Esophagus (tissue), 2 donors: ENCODE data around the gene ARAP2. TPM values are rescaled to one million over a fixed set of nuclear protein-coding genes. Genes with fewer than 3 reads are reported as not detected.

ENCODE experiments used
- H3K27ac ChIP-seq, 2 donors: one replicate each; pipeline ENCODE4 v1.5.1; 2013; ENCODE audit warnings: low read depth in 2 of 2, mild to moderate bottlenecking in 2 of 2, inconsistent platforms in 1 of 2, low read length in 1 of 2, moderate library complexity in 1 of 2
- H3K27me3 ChIP-seq, 2 donors: one replicate each; pipeline ENCODE4 v1.6.1; 2013; ENCODE audit warnings: low read length in 2 of 2, control low read depth in 1 of 2, mild to moderate bottlenecking in 1 of 2; ENCODE audit not compliant: insufficient read depth in 2 of 2, control insufficient read depth in 1 of 2
- H3K36me3 ChIP-seq, 2 donors: one replicate each; pipeline ENCODE4 v1.6.1; 2013; ENCODE audit warnings: low read length in 1 of 2; ENCODE audit not compliant: control insufficient read depth in 2 of 2, insufficient read depth in 2 of 2
- H3K4me1 ChIP-seq, 2 donors: one replicate each; pipeline ENCODE4 v1.6.1; 2013; ENCODE audit warnings: low read length in 1 of 2; ENCODE audit not compliant: control insufficient read depth in 2 of 2, insufficient read depth in 2 of 2
- H3K4me3 ChIP-seq, 2 donors: one replicate each; pipeline ENCODE4 v1.5.1; 2013; ENCODE audit warnings: low read length in 2 of 2, mild to moderate bottlenecking in 2 of 2, low read depth in 1 of 2, moderate library complexity in 1 of 2
- H3K9me3 ChIP-seq, 2 donors: one replicate each; pipeline ENCODE4 v1.6.1; 2013; ENCODE audit warnings: mild to moderate bottlenecking in 2 of 2, low read depth in 1 of 2, low read length in 1 of 2, moderate library complexity in 1 of 2; ENCODE audit not compliant: control insufficient read depth in 2 of 2, insufficient read depth in 1 of 2
- WGBS, 2 donors: extraction: QIAGEN DNeasy Blood & Tissue Kit; methylation state at CpG; one replicate each; pipeline ENCODE4 v1.1.7; 2013; 5-methylcytosine and 5-hydroxymethylcytosine counted together
- polyA plus RNA-seq, 2 donors: library from polyadenylated mRNA; stranded (reverse); fragments of 200-250 nt; gene quantifications; one replicate each; pipeline ENCODE4 v1.2.3, GENCODE V29; 2013
- donor health status: healthy with polysubstance abuse.
- donor health status: Bipolar disorder and iron deficiency.

Gene ARAP2
- polyA plus RNA-seq, 2 donors = 7.4 to 7.5 TPM

DNA sequence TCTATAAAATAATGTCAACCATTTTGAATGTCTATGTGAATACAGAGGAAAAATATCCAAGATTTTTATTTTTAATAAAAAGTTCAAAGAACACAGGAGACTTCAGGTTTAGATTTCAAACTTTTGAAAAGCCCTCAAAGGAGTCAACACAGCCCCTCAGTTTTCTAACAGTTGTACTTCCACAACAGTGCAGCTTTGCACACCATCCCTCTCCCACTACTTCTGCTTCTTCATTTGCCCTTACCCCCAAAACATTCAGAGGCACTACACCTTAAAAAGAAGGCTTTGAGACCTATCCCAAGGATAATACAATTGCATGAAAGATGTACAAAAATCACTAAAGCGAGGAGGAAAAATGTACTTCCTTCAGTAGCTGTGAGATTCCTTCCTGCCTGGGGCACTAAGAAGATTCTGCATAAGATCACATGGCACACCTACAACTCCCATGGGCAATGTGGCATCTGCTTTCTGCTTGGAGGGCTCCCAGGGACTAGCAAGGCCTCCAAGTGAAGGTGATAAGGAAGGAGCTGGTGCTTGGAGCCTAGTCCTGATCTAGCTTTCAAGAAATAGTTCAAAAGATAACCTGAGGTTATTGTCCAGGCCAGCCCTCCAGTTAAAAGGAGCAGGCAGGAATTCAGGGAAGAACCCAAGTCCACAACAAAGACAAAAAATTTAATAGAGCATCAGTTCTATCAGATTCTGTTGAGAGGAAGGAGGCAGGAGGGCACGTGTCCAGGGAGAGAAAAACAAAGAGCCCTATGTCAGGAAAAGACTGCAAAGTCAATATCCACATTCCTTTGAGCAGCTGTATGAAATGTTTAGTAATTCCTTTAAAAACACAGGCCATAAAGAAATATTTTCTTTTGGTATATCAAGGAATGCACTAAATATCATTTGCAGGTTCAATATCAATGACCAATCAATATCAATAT is 19.1 kb downstream of the ARAP2 start:
- H3K9me3 ChIP-seq = no peaks in the 10 kb centered on the region
- 45 to 65% methylated on average over 2 of the region's 2 CpGs for WGBS, 2 donors
- H3K36me3 ChIP-seq = no peaks in the 10 kb centered on the region
- H3K27me3 ChIP-seq = no peaks in the 10 kb centered on the region
- no peak overlapping the region for H3K27ac ChIP-seq
- no peaks in the 10 kb centered on the region for H3K4me1 ChIP-seq
- H3K4me3 ChIP-seq = no peak overlapping the region

DNA sequence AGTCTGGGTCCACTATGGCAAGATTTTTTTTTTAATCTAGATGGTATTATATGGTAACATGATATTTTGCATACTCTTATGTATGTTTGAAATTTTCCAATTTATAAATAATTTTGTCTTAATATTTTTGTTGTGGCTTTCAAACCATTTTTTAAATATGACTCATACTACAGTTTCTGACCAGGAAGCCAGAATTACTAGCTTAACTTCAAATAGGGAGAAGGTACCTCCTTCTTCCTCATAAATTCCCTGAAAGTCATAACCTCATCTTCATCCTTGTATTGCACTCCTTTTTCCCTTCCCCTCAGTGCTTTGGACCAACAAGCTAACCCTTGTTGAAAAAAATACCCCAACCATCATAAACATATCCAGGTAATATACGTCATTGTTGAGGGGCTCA is 21.6 kb downstream of the ARAP2 start:
- WGBS, 2 donors = 81 to 91% methylated on average over 1 of the region's 1 CpG
- no peak overlapping the region for H3K4me3 ChIP-seq
- no peaks in the 10 kb centered on the region for H3K27me3 ChIP-seq
- H3K4me1 ChIP-seq = no peaks in the 10 kb centered on the region
- no peaks in the 10 kb centered on the region for H3K36me3 ChIP-seq
- no peak overlapping the region for H3K27ac ChIP-seq
- H3K9me3 ChIP-seq = no peaks in the 10 kb centered on the region

DNA sequence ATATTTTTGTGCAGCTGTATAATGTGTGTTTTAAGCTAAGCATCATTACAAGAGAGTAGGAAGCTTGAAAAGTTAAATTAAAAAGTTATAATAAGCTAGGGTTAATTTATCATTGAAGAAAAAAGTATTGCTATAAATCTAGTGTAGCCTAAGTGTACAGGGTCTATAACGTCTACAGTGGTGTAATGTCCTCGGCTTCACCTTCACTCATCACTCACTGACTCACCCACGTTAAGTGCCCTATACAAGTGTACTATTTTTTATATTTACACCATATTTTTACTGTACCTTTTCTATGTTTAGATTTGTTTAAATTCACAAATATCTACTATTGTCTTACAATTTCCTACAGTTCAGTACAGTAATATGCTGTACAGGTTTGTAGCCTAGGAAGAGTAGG is 23.5 kb downstream of the ARAP2 start:
- Histone ChIP-seq H3K4me3 (no peak overlapping the region), H3K36me3 (no peaks in the 10 kb centered on the region), H3K4me1 (no peaks in the 10 kb centered on the region), H3K27me3 (no peaks in the 10 kb centered on the region), H3K27ac (no peak overlapping the region), H3K9me3 (no peaks in the 10 kb centered on the region)
- WGBS, 2 donors = 88 to 95% methylated on average over 3 of the region's 3 CpGs

DNA sequence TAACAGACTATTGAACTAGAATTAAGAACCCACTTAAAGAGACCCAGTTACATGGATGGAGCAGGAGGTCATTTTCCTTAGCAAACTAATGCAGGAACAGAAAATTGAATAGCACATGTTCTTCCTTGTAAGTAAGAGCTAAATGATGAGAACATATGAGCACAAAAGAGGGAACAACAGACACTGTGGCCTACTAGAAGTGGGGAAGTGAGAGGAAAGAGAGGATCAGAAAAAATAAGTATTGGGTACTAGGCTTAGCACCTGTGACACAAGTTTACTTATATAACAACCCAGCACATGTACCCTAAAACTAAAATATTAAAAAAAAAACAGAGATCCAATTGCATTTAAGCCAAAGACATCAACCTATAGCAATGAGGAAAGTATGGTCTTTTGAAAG is 26.2 kb downstream of the ARAP2 start:
- Histone ChIP-seq H3K9me3 (no peaks in the 10 kb centered on the region), H3K27ac (no peak overlapping the region), H3K4me3 (no peak overlapping the region), H3K36me3 (no peaks in the 10 kb centered on the region), H3K4me1 (no peaks in the 10 kb centered on the region), H3K27me3 (no peaks in the 10 kb centered on the region)

DNA sequence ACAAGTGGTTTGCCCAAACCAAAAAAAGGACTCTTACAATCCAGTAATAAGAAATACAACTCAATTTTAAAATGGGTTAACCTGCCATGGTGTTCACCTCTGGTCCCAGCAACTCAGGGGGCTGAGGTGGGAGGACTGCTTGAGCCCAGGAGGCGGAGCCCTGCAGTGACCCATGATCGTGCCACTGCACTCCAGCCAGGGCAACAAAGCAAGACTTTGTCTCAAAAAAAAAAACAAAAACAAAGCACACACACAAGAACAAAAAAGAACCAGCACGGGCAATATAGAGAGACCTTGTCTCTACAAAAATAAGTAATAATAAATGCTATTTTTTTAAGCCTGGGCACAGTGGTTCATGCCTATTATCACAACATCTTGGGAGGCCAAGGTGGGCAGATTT is 28.7 kb downstream of the ARAP2 start:
- H3K4me1 ChIP-seq = no peaks in the 10 kb centered on the region
- no peaks in the 10 kb centered on the region for H3K9me3 ChIP-seq
- no peaks in the 10 kb centered on the region for H3K36me3 ChIP-seq
- H3K27ac ChIP-seq = no peak overlapping the region
- no peak overlapping the region for H3K4me3 ChIP-seq
- 97% methylated on average over 3 of the region's 3 CpGs for whole genome bisulfite sequencing, 2 donors
- H3K27me3 ChIP-seq = no peaks in the 10 kb centered on the region

DNA sequence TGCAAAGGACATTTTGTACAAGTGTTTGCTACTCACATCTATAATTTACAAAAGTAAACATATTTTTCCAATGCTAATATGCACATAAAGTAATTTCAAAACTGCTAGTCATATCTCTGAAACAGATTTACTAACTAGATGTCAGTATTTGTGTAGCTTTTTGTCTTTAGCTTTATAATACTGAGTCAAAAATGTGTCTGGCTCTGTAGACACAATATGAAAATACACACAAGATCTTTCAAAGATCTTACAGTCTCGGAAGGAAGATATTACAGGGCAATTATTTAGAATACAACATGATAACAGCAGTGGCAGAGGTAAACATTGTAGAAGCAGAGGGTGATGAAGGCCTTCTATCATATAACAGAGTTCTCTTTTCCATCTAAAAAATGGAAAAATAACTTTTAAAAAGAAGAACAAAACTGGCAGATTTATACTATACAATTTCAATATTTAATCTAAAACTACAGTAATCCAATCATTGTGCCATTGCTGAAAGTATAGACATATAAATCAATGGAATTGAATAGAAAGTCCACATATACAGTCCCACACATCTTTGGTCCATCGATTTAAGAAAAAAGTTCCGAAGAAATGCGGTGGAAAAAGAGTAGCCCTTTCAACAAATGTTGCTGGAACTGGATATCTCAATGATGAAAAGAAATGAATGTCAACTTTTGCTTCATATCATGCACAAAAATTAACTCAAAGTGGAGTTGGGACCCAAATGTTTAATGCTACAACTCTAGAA is 29.4 kb downstream of the ARAP2 start:
- Histone ChIP-seq H3K27me3 (no peaks in the 10 kb centered on the region), H3K9me3 (no peaks in the 10 kb centered on the region), H3K4me3 (no peak overlapping the region), H3K27ac (no peak overlapping the region), H3K4me1 (no peaks in the 10 kb centered on the region), H3K36me3 (no peaks in the 10 kb centered on the region)
- WGBS, 2 donors = 64 to 81% methylated on average over 4 of the region's 4 CpGs

DNA sequence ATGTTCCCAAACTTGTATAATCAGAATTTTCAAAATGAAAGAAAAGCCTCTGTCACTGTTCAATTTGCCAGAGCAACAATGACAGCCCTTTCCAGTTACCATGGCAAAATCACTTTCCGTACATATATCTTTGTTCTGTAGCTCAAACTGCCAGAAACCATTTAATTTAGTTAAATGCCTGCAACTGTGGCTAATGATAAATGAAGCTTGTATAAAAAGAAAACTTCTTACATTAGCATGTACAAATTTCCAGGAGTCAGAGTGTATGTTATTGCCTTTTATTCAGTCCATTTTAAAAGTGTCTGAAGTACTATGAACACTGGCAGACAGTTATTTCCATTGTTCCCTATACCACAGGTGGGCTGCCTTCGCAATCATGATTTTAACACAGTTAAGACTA is 30.3 kb downstream of the ARAP2 start:
- Histone ChIP-seq H3K36me3 (no peaks in the 10 kb centered on the region), H3K27ac (no peak overlapping the region), H3K4me1 (no peaks in the 10 kb centered on the region), H3K27me3 (no peaks in the 10 kb centered on the region), H3K9me3 (no peaks in the 10 kb centered on the region), H3K4me3 (no peak overlapping the region)
- WGBS, 2 donors = 71 to 87% methylated on average over 2 of the region's 2 CpGs

DNA sequence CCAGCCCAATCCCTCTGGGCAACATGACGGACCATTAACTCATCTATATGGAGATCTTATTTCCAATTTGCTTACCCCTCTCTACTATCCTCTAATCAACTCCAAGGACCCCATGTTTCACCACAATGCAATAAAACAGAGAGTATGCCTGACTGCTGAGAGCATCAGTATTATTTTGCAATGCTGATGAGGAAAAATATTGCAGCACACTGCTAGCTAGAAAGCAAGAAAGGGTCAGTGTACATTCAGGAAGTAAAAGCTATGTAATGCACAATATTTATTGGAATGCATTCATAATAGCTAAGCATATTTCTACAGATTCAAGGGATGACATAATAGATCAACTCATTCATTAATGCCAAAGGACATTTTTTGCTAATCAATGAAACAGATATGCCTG is 33.2 kb downstream of the ARAP2 start:
- H3K4me3 ChIP-seq = no peak overlapping the region
- WGBS, 2 donors = 90 to 91% methylated on average over 1 of the region's 1 CpG

DNA sequence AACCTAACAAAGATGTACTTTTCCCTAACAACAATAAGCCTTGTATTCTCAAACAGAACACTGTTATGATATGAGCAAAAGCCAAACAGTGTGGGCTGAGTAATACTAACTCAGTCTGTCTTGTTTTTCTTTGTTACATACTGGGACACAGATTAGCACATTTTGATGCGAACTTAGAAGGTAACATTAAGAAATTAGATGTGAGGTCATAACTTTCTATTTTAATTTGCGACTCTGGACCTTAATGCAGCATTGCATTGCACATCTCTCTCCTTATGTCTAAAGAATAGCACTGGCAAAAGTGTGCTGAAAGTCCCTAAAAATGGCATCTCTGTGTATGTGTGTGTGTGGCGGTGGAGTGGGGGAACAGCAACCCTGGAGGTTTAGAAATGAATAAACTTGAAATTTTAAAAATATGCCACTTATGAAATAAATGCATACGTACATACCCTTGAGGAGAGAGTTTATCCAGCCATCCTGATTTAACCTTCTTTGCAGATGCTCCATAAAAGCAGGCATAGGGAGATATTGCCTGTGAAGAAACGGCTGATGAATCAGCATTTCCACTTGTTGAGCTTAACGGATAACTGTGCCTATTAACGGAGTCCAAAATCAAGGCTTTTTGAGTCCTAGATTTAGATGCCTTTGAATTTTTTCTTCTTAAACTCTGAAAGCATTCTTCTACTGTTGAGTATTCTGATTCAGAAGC is 34.2 kb downstream of the ARAP2 start:
- Histone ChIP-seq H3K4me3 (no peak overlapping the region), H3K9me3 (no peaks in the 10 kb centered on the region), H3K27ac (no peak overlapping the region), H3K4me1 (no peaks in the 10 kb centered on the region), H3K36me3 (no peaks in the 10 kb centered on the region), H3K27me3 (no peaks in the 10 kb centered on the region)
- WGBS, 2 donors = 73 to 81% methylated on average over 7 of the region's 7 CpGs

More for the DNA sequence above, 33.2 kb downstream of the ARAP2 start:
- H3K9me3 ChIP-seq = no peaks in the 10 kb centered on the region
- no peaks in the 10 kb centered on the region for H3K36me3 ChIP-seq
- H3K27me3 ChIP-seq = no peaks in the 10 kb centered on the region
- no peaks in the 10 kb centered on the region for H3K4me1 ChIP-seq
- no peak overlapping the region for H3K27ac ChIP-seq
